DOHH2 (cell line): Measurements from ENCODE around the gene PRCD.
A peak's percentile ranks its signal among the peaks of the same experiment; 100 is the strongest.
"Not testable (repeated sequence)": the region's sequence is repeated elsewhere in the genome, so short reads cannot be mapped to it uniquely, and the experiment has no call there.

Experiments used
- H3F3A ChIP-seq: fragments of 200-600 bp; sonication (generic), shearing (Covaris generic); 2 replicates; pipeline ENCODE4 v1.6.0; 2016; ENCODE audit warnings: antibody characterized with exemption, mild to moderate bottlenecking; ENCODE audit not compliant: control insufficient read depth, insufficient read depth
- H3K27ac ChIP-seq: fragments of 200-600 bp; sonication (generic); 2 replicates; pipeline ENCODE4 v1.5.1; 2014; ENCODE audit warnings: low read depth, mild to moderate bottlenecking, low read length, moderate library complexity
- H3K27me3 ChIP-seq: fragments of 200-600 bp; sonication (generic); 2 replicates; pipeline ENCODE4 v1.6.1; 2014; ENCODE audit warnings: mild to moderate bottlenecking, low read length, mixed read lengths; ENCODE audit not compliant: control insufficient read depth
- H3K36me3 ChIP-seq: fragments of 200-600 bp; sonication (generic); 2 replicates; pipeline ENCODE4 v1.6.1; 2014; ENCODE audit warnings: mild to moderate bottlenecking, low read length, moderate library complexity, mixed read lengths; ENCODE audit not compliant: control insufficient read depth
- H3K4me1 ChIP-seq: fragments of 200-600 bp; sonication (generic); 2 replicates; pipeline ENCODE4 v1.6.1; 2014; ENCODE audit warnings: mild to moderate bottlenecking, low read length, mixed read lengths; ENCODE audit not compliant: control insufficient read depth
- H3K4me2 ChIP-seq: fragments of 200-600 bp; sonication (generic); 2 replicates; pipeline ENCODE4 v1.6.0; 2014; ENCODE audit warnings: mild to moderate bottlenecking, low read length, moderate library complexity
- H3K4me3 ChIP-seq: fragments of 200-600 bp; sonication (generic); 2 replicates; pipeline ENCODE4 v1.5.1; 2014; ENCODE audit warnings: mild to moderate bottlenecking, low read length, mixed read lengths
- H3K79me2 ChIP-seq: fragments of 200-600 bp; sonication (generic); 2 replicates; pipeline ENCODE4 v1.6.1; 2014; ENCODE audit warnings: mild to moderate bottlenecking, low read length, mixed read lengths; ENCODE audit not compliant: control insufficient read depth
- H3K9me2 ChIP-seq: fragments of 200-600 bp; sonication (generic); replicated peaks from 2 replicates; pipeline ENCODE4 v1.6.1; 2014; ENCODE audit warnings: mild to moderate bottlenecking, low read length, mixed read lengths; ENCODE audit not compliant: control insufficient read depth
- H3K9me3 ChIP-seq: fragments of 200-600 bp; sonication (generic); 2 replicates; pipeline ENCODE4 v1.6.1; 2014; ENCODE audit warnings: antibody characterized with exemption, low read length, mixed read lengths; ENCODE audit not compliant: control insufficient read depth, insufficient read depth
- H4K20me1 ChIP-seq: fragments of 200-600 bp; sonication (generic); 2 replicates; pipeline ENCODE4 v1.6.0; 2014; ENCODE audit warnings: low read depth, mild to moderate bottlenecking, antibody characterized with exemption, low read length, moderate library complexity; ENCODE audit not compliant: control insufficient read depth, insufficient read depth
- EZH2phosphoT487 ChIP-seq: fragments of 200-600 bp; sonication (generic); IDR thresholded peaks from 2 replicates; pipeline ENCODE4 v1.6.1; 2017; ENCODE audit warnings: borderline replicate concordance, mild to moderate bottlenecking, antibody characterized with exemption, low read length, moderate library complexity, mixed read lengths
- TF ChIP-seq, protein P1 (sequence below): fragments of 200-600 bp; sonication (generic); IDR thresholded peaks from one replicate; pipeline ENCODE4 v1.5.1; 2014; ENCODE audit warnings: antibody characterized with exemption, mild to moderate bottlenecking, low read depth, low read length; ENCODE audit not compliant: poor library complexity, severe bottlenecking

PRCD gene

DNA sequence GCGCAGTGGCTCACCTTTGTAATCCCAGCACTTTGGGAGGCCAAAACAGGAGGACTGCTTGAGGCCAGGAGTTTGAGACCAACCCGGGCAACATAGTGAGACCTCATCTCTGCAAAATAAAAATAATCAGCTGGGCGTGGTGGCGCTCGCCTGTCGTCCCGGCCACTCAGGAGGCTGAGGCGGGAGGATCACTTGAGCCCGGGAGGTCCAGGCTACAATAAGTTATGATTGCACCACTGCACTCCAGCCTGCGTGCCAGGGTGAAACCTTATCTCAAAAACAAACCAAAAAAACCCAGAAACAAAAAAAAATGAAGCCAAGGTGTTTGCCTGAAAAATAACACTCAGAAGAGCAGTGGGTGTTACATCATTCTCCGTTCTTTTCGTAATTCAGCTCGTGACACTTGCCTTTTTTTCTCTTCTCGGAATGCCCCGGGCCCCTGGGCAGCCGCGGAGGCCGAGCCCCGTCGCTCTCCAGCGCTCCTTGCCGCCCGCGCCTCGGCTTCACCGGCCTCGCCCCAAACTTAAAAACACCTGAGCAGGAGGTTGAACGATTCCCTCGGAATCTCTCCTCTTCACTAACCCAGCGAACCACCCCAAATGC lies 17.0 kb downstream of the PRCD start:
- Histone ChIP-seq H4K20me1 (peaks cover 26% of the 10 kb centered on the region; the same call in 1 of the 2 replicates), H3K27ac (peak overlapping the region; percentile 62), H3K79me2 (peaks cover 54% of the 10 kb centered on the region), H3K4me2 (peak overlapping the region; percentile 69), H3K36me3 (peaks cover 43% of the 10 kb centered on the region), H3K4me1 (peaks cover 44% of the 10 kb centered on the region), H3K4me3 (peak overlapping the region; percentile 90), H3K9me2 (no peaks in the 10 kb centered on the region), H3K9me3 (no peaks in the 10 kb centered on the region), H3K27me3 (no peaks in the 10 kb centered on the region), H3F3A (peaks cover 13% of the 10 kb centered on the region)
- TF ChIP-seq, protein P1, sequence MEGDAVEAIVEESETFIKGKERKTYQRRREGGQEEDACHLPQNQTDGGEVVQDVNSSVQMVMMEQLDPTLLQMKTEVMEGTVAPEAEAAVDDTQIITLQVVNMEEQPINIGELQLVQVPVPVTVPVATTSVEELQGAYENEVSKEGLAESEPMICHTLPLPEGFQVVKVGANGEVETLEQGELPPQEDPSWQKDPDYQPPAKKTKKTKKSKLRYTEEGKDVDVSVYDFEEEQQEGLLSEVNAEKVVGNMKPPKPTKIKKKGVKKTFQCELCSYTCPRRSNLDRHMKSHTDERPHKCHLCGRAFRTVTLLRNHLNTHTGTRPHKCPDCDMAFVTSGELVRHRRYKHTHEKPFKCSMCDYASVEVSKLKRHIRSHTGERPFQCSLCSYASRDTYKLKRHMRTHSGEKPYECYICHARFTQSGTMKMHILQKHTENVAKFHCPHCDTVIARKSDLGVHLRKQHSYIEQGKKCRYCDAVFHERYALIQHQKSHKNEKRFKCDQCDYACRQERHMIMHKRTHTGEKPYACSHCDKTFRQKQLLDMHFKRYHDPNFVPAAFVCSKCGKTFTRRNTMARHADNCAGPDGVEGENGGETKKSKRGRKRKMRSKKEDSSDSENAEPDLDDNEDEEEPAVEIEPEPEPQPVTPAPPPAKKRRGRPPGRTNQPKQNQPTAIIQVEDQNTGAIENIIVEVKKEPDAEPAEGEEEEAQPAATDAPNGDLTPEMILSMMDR, result no peak
- TF ChIP-seq EZH2phosphoT487, result no peak

DNA sequence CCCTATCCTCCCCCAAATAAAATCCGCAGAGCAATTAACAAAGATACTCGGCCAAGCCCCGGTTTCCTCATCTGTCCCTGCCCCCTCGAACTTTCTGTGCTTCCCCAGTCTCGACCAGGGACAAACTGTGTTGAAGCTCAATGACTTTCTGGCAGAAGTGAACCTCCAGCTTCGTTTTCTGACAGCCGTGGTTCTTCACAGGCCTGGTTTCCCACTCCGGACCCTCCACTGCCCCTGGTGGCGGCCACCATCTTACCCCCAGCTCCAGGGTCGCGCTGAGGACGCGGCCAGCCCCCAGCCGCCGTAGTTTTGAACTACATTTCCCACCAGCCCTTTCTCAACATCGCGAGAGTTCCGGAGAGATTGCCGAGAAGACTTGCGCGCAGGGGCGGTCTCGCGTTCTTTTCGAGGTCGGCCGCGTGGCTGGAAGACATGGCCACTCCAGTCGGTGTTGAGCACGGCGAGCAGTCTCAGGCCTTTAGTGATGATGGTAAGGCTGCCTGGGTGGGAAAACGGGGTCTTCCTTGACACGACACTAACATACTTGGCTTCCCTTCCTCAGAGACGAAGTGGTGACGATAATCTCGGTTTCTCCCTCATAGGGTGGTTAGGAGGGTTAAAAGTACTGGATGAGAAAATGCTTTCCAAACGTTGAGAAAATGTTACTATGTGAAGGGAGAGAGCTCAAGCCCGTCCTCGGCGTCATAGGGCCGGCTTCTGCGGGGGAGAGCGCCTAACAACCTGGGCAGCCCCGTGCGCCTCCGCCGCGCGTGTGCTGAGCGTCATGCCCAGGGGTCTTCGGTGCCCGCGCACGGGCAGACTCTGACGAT lies 17.7 kb downstream of the PRCD start:
- peak overlapping the region; percentile 62 for H3K27ac ChIP-seq
- H3K4me3 ChIP-seq, result peak overlapping the region; percentile 90
- H3K9me2 ChIP-seq, result no peaks in the 10 kb centered on the region
- H3K79me2 ChIP-seq, result peaks cover 58% of the 10 kb centered on the region
- peaks cover 48% of the 10 kb centered on the region for H3K36me3 ChIP-seq
- no peaks in the 10 kb centered on the region for H3K9me3 ChIP-seq
- peaks cover 45% of the 10 kb centered on the region for H3K4me1 ChIP-seq
- TF ChIP-seq EZH2phosphoT487, result no peak
- TF ChIP-seq, protein P1, result peak; percentile 58
- H4K20me1 ChIP-seq, result peaks cover 27% of the 10 kb centered on the region; the same call in 1 of the 2 replicates
- peaks cover 15% of the 10 kb centered on the region for H3F3A ChIP-seq
- no peaks in the 10 kb centered on the region for H3K27me3 ChIP-seq
- H3K4me2 ChIP-seq, result peak overlapping the region; percentile 69

DNA sequence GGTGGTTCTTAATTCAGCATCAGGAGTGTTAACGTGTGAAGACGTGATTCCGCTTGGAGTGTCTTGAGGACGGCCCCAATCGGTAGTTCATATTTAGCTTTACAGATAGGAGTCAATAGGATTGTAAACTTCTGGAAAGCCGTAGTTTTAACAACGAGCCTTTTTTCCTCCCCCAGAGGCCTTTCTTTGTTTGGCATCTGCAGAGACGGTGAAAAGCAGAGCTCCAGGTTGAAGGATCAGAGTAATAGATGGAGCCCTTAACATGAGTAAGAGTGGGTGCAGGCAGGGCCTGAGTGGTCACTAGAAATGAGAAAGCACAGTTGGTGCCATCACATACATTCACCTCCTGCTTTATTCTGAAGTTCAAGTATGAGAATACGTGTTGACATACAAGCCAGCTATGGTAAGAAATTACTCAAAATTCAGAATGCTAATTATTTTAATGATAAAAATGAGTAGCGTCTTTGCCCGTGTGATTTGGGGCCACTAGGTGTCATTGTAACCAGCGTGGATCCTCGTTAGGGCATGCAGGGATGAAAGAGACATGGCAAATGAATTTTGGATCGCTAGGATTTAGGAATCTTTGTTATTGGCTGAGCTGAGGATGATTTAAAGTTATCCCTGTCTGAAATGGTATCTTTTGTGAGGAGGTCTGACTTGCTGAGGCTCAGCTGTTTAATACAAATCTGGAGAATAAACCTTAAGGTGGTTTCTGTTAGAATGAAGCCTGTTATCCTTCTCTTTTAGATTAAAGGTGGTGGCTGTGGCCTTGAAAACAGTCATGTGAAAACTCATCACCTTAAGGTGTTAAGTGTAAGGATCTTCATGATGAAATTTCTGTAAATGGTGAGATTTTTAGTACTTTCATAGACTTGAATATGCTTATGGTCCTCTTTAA lies 18.6 kb downstream of the PRCD start:
- Histone ChIP-seq H3K9me2 (no peaks in the 10 kb centered on the region), H4K20me1 (peaks cover 27% of the 10 kb centered on the region; the same call in 1 of the 2 replicates), H3K4me1 (peaks cover 45% of the 10 kb centered on the region), H3K9me3 (no peaks in the 10 kb centered on the region), H3K36me3 (peaks cover 55% of the 10 kb centered on the region), H3F3A (peaks cover 15% of the 10 kb centered on the region), H3K27me3 (no peaks in the 10 kb centered on the region), H3K27ac (peak overlapping the region; percentile 62), H3K4me3 (peak overlapping the region; percentile 90), H3K4me2 (peak overlapping the region; percentile 69), H3K79me2 (peaks cover 63% of the 10 kb centered on the region)
- TF ChIP-seq EZH2phosphoT487, result no peak
- TF ChIP-seq, protein P1, result peak; percentile 80

DNA sequence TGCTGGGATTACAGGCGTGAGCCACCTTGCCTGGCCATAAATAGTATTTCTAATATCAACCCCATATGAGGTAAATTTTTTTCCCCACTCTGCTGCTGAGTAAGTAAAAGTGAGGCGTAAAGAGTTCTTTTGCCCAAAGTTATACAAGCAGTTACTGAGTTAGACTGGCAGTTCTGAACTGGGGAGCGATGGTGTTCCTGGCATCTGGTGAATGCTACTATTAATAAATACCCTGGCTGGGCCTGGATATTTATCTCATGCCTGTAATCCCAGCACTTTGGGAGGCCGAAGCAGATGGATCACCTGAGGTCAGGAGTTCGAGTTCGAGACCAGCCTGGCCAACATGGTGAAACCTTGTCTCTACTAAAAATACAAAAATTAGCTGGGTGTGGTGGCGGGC lies 19.6 kb downstream of the PRCD start:
- Histone ChIP-seq H4K20me1 (peaks cover 27% of the 10 kb centered on the region; the same call in 1 of the 2 replicates), H3K4me2 (peak overlapping the region; percentile 69), H3K36me3 (peaks cover 57% of the 10 kb centered on the region), H3K79me2 (peaks cover 63% of the 10 kb centered on the region), H3K4me1 (peaks cover 39% of the 10 kb centered on the region), H3K4me3 (peak overlapping the region; percentile 90), H3F3A (peaks cover 15% of the 10 kb centered on the region)
- H3K27ac ChIP-seq, H3K9me3 ChIP-seq, H3K27me3 ChIP-seq, H3K9me2 ChIP-seq: not testable (repeated sequence)
